Measurements from ENCODE around the gene KIAA0513. TPM values are rescaled to one million over a fixed set of nuclear protein-coding genes. Genes with fewer than 3 reads are reported as not detected.

KIAA0513 gene
- total and polyA plus RNA-seq, 10 of the 15 experiments (the other 5 are each of a cell fraction or from before 2014, with no cell fraction given), result 0.14 to 5.8 (median 2.0) TPM

- Histone ChIP-seq H3K4me3 (no peak overlapping the region), H4K20me1 (ENCODE audit: control insufficient read depth, insufficient read depth) (no peaks in the 10 kb centered on the region), H3K36me3 (ENCODE audit: control insufficient read depth in 2 of 2, insufficient read depth in 2 of 2, low read length in 1 of 2) (no peaks in the 10 kb centered on the region), H3K9ac (ENCODE audit: control insufficient read depth, insufficient read depth, low read length) (no peak overlapping the region), H3K79me2 (ENCODE audit: control insufficient read depth, insufficient read depth, low read length) (no peaks in the 10 kb centered on the region), H3K4me1 (ENCODE audit: control insufficient read depth, insufficient read depth, low read length) (peaks cover 2% of the 10 kb centered on the region; the same call in 1 of the 2 replicates), H2AFZ (ENCODE audit: control insufficient read depth, low read depth, low read length) (no peak overlapping the region), H3K4me2 (ENCODE audit: control insufficient read depth, insufficient read depth) (no peak overlapping the region), H3K27me3 (replicated peaks in 1 of 2; ENCODE audit: control insufficient read depth in 2 of 2, insufficient read depth in 2 of 2, low read length in 1 of 2) (no peaks in the 10 kb centered on the region), H3K27ac (ENCODE audit: control insufficient read depth, insufficient read depth) (no peak overlapping the region), H3K9me3 (replicated peaks; ENCODE audit: control insufficient read depth, insufficient read depth, low read length) (no peaks in the 10 kb centered on the region; the same call in 2 of the 3 replicates)
- intact Hi-C loops (cut with micrococcal nuclease; ENCODE audit: unreplicated experiment) (loop anchor here (10.0 kb wide), 2 partner anchors 162 to 222 kb away; no protein-coding TSS in a partner anchor), in situ Hi-C loops (cut with MboI) (no loop called here)
- 57% methylated on average over 13 of the region's 14 CpGs for WGBS (ENCODE audit: insufficient coverage, insufficient replicate concordance, low lambda C conversion rate, missing lambda C conversion rate)
- DNase-seq (ENCODE audit: low read depth, low spot score) (no peak), FAIRE-seq (no peak), ATAC-seq (no peak)
- ChIA-PET CTCF (interaction anchor here (1.0 to 4.2 kb wide), 6 partner anchors 9 to 316 kb away, joined by 3 to 26 read pairs (median 8); no protein-coding TSS in a partner anchor), POLR2A (interaction anchor here (0.5 kb wide), 1 partner anchor 101 kb away, joined by 3 read pairs; no protein-coding TSS in a partner anchor), SMC1A (ENCODE audit: uncharacterized antibody, unreplicated experiment) (interaction anchor here (1.2 kb wide), 1 partner anchor 132 kb away, joined by 3 read pairs; no protein-coding TSS in a partner anchor), RAD21 (ENCODE audit: unreplicated experiment) (interaction anchor here (1.5 kb wide), 1 partner anchor 359 kb away, joined by 3 read pairs; no protein-coding TSS in a partner anchor)
- BruUV-seq (replicated peaks), result no TSS peak
- TF ChIP-seq ZSCAN29 (IDR thresholded peaks at IDR 0.05) (no peak), ESRRA (IDR thresholded peaks at IDR 0.05; ENCODE audit: low read length) (no peak), ZNF217 (IDR thresholded peaks at IDR 0.05) (no peak), PAX5 (IDR thresholded peaks at IDR 0.05; ENCODE audit: borderline replicate concordance, low read depth, low read length) (no peak), ZZZ3 (IDR thresholded peaks at IDR 0.05; ENCODE audit: control insufficient read depth, insufficient read length, low read depth) (no peak), POU2F2 (IDR thresholded peaks at IDR 0.05; ENCODE audit: borderline replicate concordance, low read depth, low read length) (no peak), NRF1 (conservative IDR thresholded peaks at IDR 0.05; ENCODE audit: low read depth, low read length) (no peak), BHLHE40 (IDR thresholded peaks at IDR 0.05; ENCODE audit: borderline replicate concordance in 1 of 2, low read depth in 2 of 2, low read length in 1 of 2) (no peak), MYB (IDR thresholded peaks at IDR 0.05; ENCODE audit: borderline replicate concordance, low read depth, low read length) (no peak)
Observed at GRCh38 chr16:85113168-85113733, 85.7 kb downstream of the KIAA0513 start.

All from GM12878 (cell line).